ENCODE results near the gene NFIL3. TPM values are rescaled to one million over a fixed set of nuclear protein-coding genes. Genes with fewer than 3 reads are reported as not detected.

Gene NFIL3
- total RNA-seq, 2 experiments from 2014 or later: 38.1 to 39.5 TPM

- ATAC-seq (no peak), DNase-seq (no peak)
- ChIA-PET CTCF (interaction anchor here (13.5 kb wide), 1 partner anchor 517 kb away, joined by 244 read pairs; no protein-coding TSS in a partner anchor), POLR2A (no interaction called here)
- Mint-ChIP-seq H3K4me1 (ENCODE audit: low read depth) (peaks cover 18% of the 10 kb centered on the region), H3K36me3 (ENCODE audit: low read depth) (no peaks in the 10 kb centered on the region), H3K27me3 (ENCODE audit: low read depth) (peaks cover 14% of the 10 kb centered on the region), H3K9me3 (ENCODE audit: insufficient read depth) (no peaks in the 10 kb centered on the region), H3K4me3 (no peak overlapping the region), H3K27ac (no peak overlapping the region)
These were observed 7.9 kb upstream of the NFIL3 start for GRCh38 chr9:91431485-91431884.

- Mint-ChIP-seq H3K27me3 (ENCODE audit: low read depth) (peaks cover 7% of the 10 kb centered on the region), H3K4me3 (no peak overlapping the region), H3K36me3 (ENCODE audit: low read depth) (no peaks in the 10 kb centered on the region), H3K4me1 (ENCODE audit: low read depth) (peaks cover 38% of the 10 kb centered on the region), H3K27ac (no peak overlapping the region), H3K9me3 (ENCODE audit: insufficient read depth) (no peaks in the 10 kb centered on the region)
- ChIA-PET CTCF (interaction anchor here (1.1 to 13.5 kb wide), 6 partner anchors 12 to 515 kb away, joined by 3 to 244 read pairs (median 42); partner anchors contain the start of gene AUH), POLR2A (no interaction called here)
- DNase-seq (no peak), ATAC-seq (no peak)
These were observed 5.9 kb upstream of the NFIL3 start for GRCh38 chr9:91429501-91429900.

GRCh38 chr9:91428927-91429351 is 5.3 kb upstream of the NFIL3 start:
- H3K27me3 Mint-ChIP-seq (ENCODE audit: low read depth): peaks cover 7% of the 10 kb centered on the region
- H3K9me3 Mint-ChIP-seq (ENCODE audit: insufficient read depth): no peaks in the 10 kb centered on the region
- no peaks in the 10 kb centered on the region for H3K36me3 Mint-ChIP-seq (ENCODE audit: low read depth)
- ChIA-PET CTCF (interaction anchor here (1.1 to 13.5 kb wide), 6 partner anchors 11 to 514 kb away, joined by 3 to 244 read pairs (median 42); partner anchors contain the start of gene AUH), POLR2A (no interaction called here)
- H3K27ac Mint-ChIP-seq: no peak overlapping the region
- ATAC-seq: no peak
- no peak for DNase-seq
- peaks cover 39% of the 10 kb centered on the region for H3K4me1 Mint-ChIP-seq (ENCODE audit: low read depth)
- no peak overlapping the region for H3K4me3 Mint-ChIP-seq

- H3K9me3 Mint-ChIP-seq (ENCODE audit: insufficient read depth): no peaks in the 10 kb centered on the region
- H3K27me3 Mint-ChIP-seq (ENCODE audit: low read depth): peaks cover 6% of the 10 kb centered on the region
- H3K4me3 Mint-ChIP-seq: no peak overlapping the region
- ATAC-seq (no peak), DNase-seq (no peak)
- H3K36me3 Mint-ChIP-seq (ENCODE audit: low read depth): no peaks in the 10 kb centered on the region
- H3K4me1 Mint-ChIP-seq (ENCODE audit: low read depth): peaks cover 39% of the 10 kb centered on the region
- ChIA-PET POLR2A (no interaction called here), CTCF (interaction anchor here (1.1 to 13.5 kb wide), 6 partner anchors 69 to 514 kb away, joined by 3 to 244 read pairs (median 48); partner anchors contain the start of gene AUH)
- H3K27ac Mint-ChIP-seq: no peak overlapping the region
These were observed 4.8 kb upstream of the NFIL3 start for GRCh38 chr9:91428436-91428835.

- no peaks in the 10 kb centered on the region for H3K36me3 Mint-ChIP-seq (ENCODE audit: low read depth)
- H3K27ac Mint-ChIP-seq: no peak overlapping the region
- DNase-seq (no peak), ATAC-seq (no peak)
- H3K27me3 Mint-ChIP-seq (ENCODE audit: low read depth): peaks cover 2% of the 10 kb centered on the region
- H3K9me3 Mint-ChIP-seq (ENCODE audit: insufficient read depth): no peaks in the 10 kb centered on the region
- no peak overlapping the region for H3K4me3 Mint-ChIP-seq
- H3K4me1 Mint-ChIP-seq (ENCODE audit: low read depth): peaks cover 39% of the 10 kb centered on the region
- ChIA-PET POLR2A (no interaction called here), CTCF (interaction anchor here (1.6 to 13.5 kb wide), 5 partner anchors 69 to 513 kb away, joined by 6 to 244 read pairs (median 80); partner anchors contain the start of gene AUH)
These were observed 4.2 kb upstream of the NFIL3 start for GRCh38 chr9:91427873-91428272.

- Mint-ChIP-seq H3K36me3 (ENCODE audit: low read depth) (peaks cover 4% of the 10 kb centered on the region), H3K27ac (no peak overlapping the region), H3K9me3 (ENCODE audit: insufficient read depth) (no peaks in the 10 kb centered on the region), H3K27me3 (ENCODE audit: low read depth) (peaks cover 2% of the 10 kb centered on the region), H3K4me3 (peak overlapping the region; percentile 79), H3K4me1 (ENCODE audit: low read depth) (peaks cover 40% of the 10 kb centered on the region)
- ATAC-seq (no peak), DNase-seq (no peak)
- ChIA-PET POLR2A (interaction anchor here (0.6 to 1.5 kb wide), 5 partner anchors 12 to 512 kb away, joined by 3 to 5 read pairs (median 4); no protein-coding TSS in a partner anchor), CTCF (interaction anchor here (0.7 to 13.5 kb wide), 49 partner anchors 10 to 511 kb away, joined by 3 to 244 read pairs (median 4); partner anchors contain the start of gene AUH)
These were observed 2.6 kb upstream of the NFIL3 start for GRCh38 chr9:91426123-91426745.

GRCh38 chr9:91425271-91425670 is 1.6 kb upstream of the NFIL3 start:
- ATAC-seq: no peak
- peaks cover 2% of the 10 kb centered on the region for H3K27me3 Mint-ChIP-seq (ENCODE audit: low read depth)
- peak overlapping the region; percentile 80 for H3K27ac Mint-ChIP-seq

GRCh38 chr9:91424403-91425176 is 958 bp upstream of the NFIL3 start:
- peaks cover 53% of the 10 kb centered on the region for H3K4me1 Mint-ChIP-seq (ENCODE audit: low read depth)

More at GRCh38 chr9:91425271-91425670, 1.6 kb upstream of the NFIL3 start:
- peak overlapping the region; percentile 79 for H3K4me3 Mint-ChIP-seq
- no peak for DNase-seq
- peaks cover 11% of the 10 kb centered on the region for H3K36me3 Mint-ChIP-seq (ENCODE audit: low read depth)
- H3K4me1 Mint-ChIP-seq (ENCODE audit: low read depth): peaks cover 47% of the 10 kb centered on the region
- POLR2A ChIA-PET: interaction anchor here (0.9 to 5.2 kb wide), 5 partner anchors 66 to 326 kb away, joined by 3 to 43 read pairs (median 3); partner anchors contain the start of gene AUH
- CTCF ChIA-PET: interaction anchor here (0.7 to 13.5 kb wide), 26 partner anchors 8 to 510 kb away, joined by 3 to 244 read pairs (median 6); partner anchors contain the start of gene AUH
- H3K9me3 Mint-ChIP-seq (ENCODE audit: insufficient read depth): no peaks in the 10 kb centered on the region

GRCh38 chr9:91422758-91423711 is 597 bp downstream of the NFIL3 start:
- Mint-ChIP-seq H3K36me3 (ENCODE audit: low read depth) (peaks cover 15% of the 10 kb centered on the region), H3K9me3 (ENCODE audit: insufficient read depth) (no peaks in the 10 kb centered on the region), H3K27ac (peak overlapping the region; percentile 89), H3K27me3 (ENCODE audit: low read depth) (no peaks in the 10 kb centered on the region), H3K4me1 (ENCODE audit: low read depth) (peaks cover 62% of the 10 kb centered on the region), H3K4me3 (peak overlapping the region; percentile 96)
- ChIA-PET CTCF (interaction anchor here (0.7 to 13.5 kb wide), 14 partner anchors 10 to 508 kb away, joined by 3 to 244 read pairs (median 8); partner anchors contain the start of gene AUH), POLR2A (interaction anchor here (0.6 to 5.2 kb wide), 13 partner anchors 26 to 509 kb away, joined by 3 to 43 read pairs (median 4); partner anchors contain the start of gene AUH)
- DNase-seq: peak; percentile 77
- peak; percentile 44 for ATAC-seq

More at GRCh38 chr9:91424403-91425176, 958 bp upstream of the NFIL3 start:
- DNase-seq: peak; percentile 81
- H3K36me3 Mint-ChIP-seq (ENCODE audit: low read depth): peaks cover 12% of the 10 kb centered on the region
- H3K27ac Mint-ChIP-seq: peak overlapping the region; percentile 80
- ChIA-PET POLR2A (interaction anchor here (0.8 to 5.2 kb wide), 12 partner anchors 27 to 509 kb away, joined by 3 to 43 read pairs (median 3); partner anchors contain the start of gene AUH), CTCF (interaction anchor here (1.0 to 13.5 kb wide), 19 partner anchors 8 to 510 kb away, joined by 3 to 244 read pairs (median 6); partner anchors contain the start of gene AUH)
- ATAC-seq: peak; percentile 43
- H3K4me3 Mint-ChIP-seq: peak overlapping the region; percentile 79
- peaks cover 2% of the 10 kb centered on the region for H3K27me3 Mint-ChIP-seq (ENCODE audit: low read depth)
- H3K9me3 Mint-ChIP-seq (ENCODE audit: insufficient read depth): no peaks in the 10 kb centered on the region

GRCh38 chr9:91421971-91422757 is 1.5 kb downstream of the NFIL3 start:
- ATAC-seq: no peak
- H3K27me3 Mint-ChIP-seq (ENCODE audit: low read depth): no peaks in the 10 kb centered on the region
- peaks cover 62% of the 10 kb centered on the region for H3K4me1 Mint-ChIP-seq (ENCODE audit: low read depth)

More at GRCh38 chr9:91421971-91422757, 1.5 kb downstream of the NFIL3 start:
- Mint-ChIP-seq H3K4me3 (peak overlapping the region; percentile 96), H3K9me3 (ENCODE audit: insufficient read depth) (no peaks in the 10 kb centered on the region), H3K36me3 (ENCODE audit: low read depth) (peaks cover 15% of the 10 kb centered on the region), H3K27ac (peak overlapping the region; percentile 89)
- ChIA-PET POLR2A (interaction anchor here (0.7 to 5.2 kb wide), 6 partner anchors 63 to 508 kb away, joined by 3 to 43 read pairs (median 4); partner anchors contain the start of gene AUH), CTCF (interaction anchor here (1.0 to 13.5 kb wide), 10 partner anchors 11 to 507 kb away, joined by 3 to 244 read pairs (median 6); partner anchors contain the start of gene AUH)
- peak; percentile 24 for DNase-seq

Data from activated CD8-positive, alpha-beta T cell treated with anti-CD3 and anti-CD28 coated beads, Interleukin-2, amount 10 ng/mL, durations not matched to agents 7 days and 5 days (primary cell).